WTC11 (cell line): ENCODE data around the gene RBM10.

Source experiments
- CREB1 ChIP-seq: sonication (generic); formaldehyde crosslinking; IDR thresholded peaks from 2 replicates; pipeline ENCODE4 v1.8.0; 2023; ENCODE audit warnings: mild to moderate bottlenecking, missing genetic modification reagents
- ETV6 ChIP-seq: sonication (generic); formaldehyde crosslinking; IDR thresholded peaks from 2 replicates; pipeline ENCODE4 v1.8.1; 2022; ENCODE audit warnings: mild to moderate bottlenecking, missing genetic modification reagents
- IRF2 ChIP-seq: sonication (generic); formaldehyde crosslinking; IDR thresholded peaks from 2 replicates; pipeline ENCODE4 v1.8.0; 2022; ENCODE audit warnings: low read depth, missing genetic modification reagents, borderline replicate concordance
- NR1H2 ChIP-seq: sonication (generic); formaldehyde crosslinking; IDR thresholded peaks from 2 replicates; pipeline ENCODE4 v1.9.0; 2021; ENCODE audit warnings: mild to moderate bottlenecking, moderate library complexity, missing genetic modification reagents
- NR3C1 ChIP-seq: sonication (generic); formaldehyde crosslinking; conservative IDR thresholded peaks from 2 replicates; pipeline ENCODE4 v1.8.1; 2023; ENCODE audit warnings: low read depth, mild to moderate bottlenecking, missing genetic modification reagents
- SP1 ChIP-seq: sonication (generic); formaldehyde crosslinking; conservative IDR thresholded peaks from 2 replicates; pipeline ENCODE4 v1.8.1; 2022; ENCODE audit warnings: missing genetic modification reagents
- ZNF423 ChIP-seq: fragments of 250-450 bp; sonication (Bioruptor Pico); IDR thresholded peaks from 2 replicates; pipeline ENCODE4 v2.1.2; 2022; ENCODE audit warnings: mild to moderate bottlenecking, moderate library complexity
- TF ChIP-seq, protein P1 (sequence below): fragments of 200-600 bp; IDR thresholded peaks from 2 replicates; pipeline ENCODE4 v1.8.0; 2022; ENCODE audit warnings: antibody characterized with exemption
- TF ChIP-seq, protein P2 (sequence below): sonication (generic); formaldehyde crosslinking; IDR thresholded peaks from 2 replicates; pipeline ENCODE4 v1.8.0; 2022; ENCODE audit warnings: mild to moderate bottlenecking, missing genetic modification reagents
- TF ChIP-seq, protein P3 (sequence below): sonication (generic); formaldehyde crosslinking; IDR thresholded peaks from 2 replicates; pipeline ENCODE4 v1.8.1; 2022; ENCODE audit warnings: low read depth, mild to moderate bottlenecking, moderate library complexity, missing genetic modification reagents, borderline replicate concordance
- TF ChIP-seq, protein P4 (sequence below): sonication (generic); formaldehyde crosslinking; IDR thresholded peaks from 2 replicates; pipeline ENCODE4 v1.8.1; 2023; ENCODE audit warnings: mild to moderate bottlenecking, missing genetic modification reagents

DNA sequence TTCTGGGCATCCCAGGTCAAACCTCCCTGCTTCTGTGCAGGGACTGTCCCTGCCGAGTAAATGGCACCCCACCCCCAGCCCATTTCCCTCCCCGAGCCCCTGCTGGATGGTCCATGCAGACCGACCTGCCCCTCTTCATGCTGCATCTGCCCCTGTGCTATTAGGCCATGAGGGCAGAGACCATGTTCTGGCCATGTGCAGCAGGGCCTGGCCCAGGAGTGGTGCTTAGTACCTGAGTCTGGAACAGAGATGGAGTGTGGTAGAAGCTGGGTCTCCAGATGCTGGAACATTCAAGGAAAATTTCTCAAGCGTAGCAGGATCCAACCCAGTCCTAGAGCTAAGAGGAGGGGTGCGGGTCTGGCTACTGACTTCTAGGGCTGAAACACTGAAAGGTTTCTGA is 33.3 kb downstream of the RBM10 start:
- TF ChIP-seq, protein P1, sequence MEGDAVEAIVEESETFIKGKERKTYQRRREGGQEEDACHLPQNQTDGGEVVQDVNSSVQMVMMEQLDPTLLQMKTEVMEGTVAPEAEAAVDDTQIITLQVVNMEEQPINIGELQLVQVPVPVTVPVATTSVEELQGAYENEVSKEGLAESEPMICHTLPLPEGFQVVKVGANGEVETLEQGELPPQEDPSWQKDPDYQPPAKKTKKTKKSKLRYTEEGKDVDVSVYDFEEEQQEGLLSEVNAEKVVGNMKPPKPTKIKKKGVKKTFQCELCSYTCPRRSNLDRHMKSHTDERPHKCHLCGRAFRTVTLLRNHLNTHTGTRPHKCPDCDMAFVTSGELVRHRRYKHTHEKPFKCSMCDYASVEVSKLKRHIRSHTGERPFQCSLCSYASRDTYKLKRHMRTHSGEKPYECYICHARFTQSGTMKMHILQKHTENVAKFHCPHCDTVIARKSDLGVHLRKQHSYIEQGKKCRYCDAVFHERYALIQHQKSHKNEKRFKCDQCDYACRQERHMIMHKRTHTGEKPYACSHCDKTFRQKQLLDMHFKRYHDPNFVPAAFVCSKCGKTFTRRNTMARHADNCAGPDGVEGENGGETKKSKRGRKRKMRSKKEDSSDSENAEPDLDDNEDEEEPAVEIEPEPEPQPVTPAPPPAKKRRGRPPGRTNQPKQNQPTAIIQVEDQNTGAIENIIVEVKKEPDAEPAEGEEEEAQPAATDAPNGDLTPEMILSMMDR = no peak
- no peak for TF ChIP-seq ETV6 (CRISPR knock-in tag)
- TF ChIP-seq, protein P2, sequence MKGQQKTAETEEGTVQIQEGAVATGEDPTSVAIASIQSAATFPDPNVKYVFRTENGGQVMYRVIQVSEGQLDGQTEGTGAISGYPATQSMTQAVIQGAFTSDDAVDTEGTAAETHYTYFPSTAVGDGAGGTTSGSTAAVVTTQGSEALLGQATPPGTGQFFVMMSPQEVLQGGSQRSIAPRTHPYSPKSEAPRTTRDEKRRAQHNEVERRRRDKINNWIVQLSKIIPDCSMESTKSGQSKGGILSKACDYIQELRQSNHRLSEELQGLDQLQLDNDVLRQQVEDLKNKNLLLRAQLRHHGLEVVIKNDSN (CRISPR knock-in tag) = no peak
- TF ChIP-seq, protein P3, sequence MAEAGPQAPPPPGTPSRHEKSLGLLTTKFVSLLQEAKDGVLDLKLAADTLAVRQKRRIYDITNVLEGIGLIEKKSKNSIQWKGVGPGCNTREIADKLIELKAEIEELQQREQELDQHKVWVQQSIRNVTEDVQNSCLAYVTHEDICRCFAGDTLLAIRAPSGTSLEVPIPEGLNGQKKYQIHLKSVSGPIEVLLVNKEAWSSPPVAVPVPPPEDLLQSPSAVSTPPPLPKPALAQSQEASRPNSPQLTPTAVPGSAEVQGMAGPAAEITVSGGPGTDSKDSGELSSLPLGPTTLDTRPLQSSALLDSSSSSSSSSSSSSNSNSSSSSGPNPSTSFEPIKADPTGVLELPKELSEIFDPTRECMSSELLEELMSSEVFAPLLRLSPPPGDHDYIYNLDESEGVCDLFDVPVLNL = no peak
- TF ChIP-seq ZNF423 (CRISPR knock-in tag) = no peak
- TF ChIP-seq CREB1 = no peak
- no peak for TF ChIP-seq SP1
- no peak for TF ChIP-seq NR3C1
- TF ChIP-seq NR1H2 (CRISPR knock-in tag) = no peak
- TF ChIP-seq IRF2 (CRISPR knock-in tag) = no peak
- TF ChIP-seq, protein P4, sequence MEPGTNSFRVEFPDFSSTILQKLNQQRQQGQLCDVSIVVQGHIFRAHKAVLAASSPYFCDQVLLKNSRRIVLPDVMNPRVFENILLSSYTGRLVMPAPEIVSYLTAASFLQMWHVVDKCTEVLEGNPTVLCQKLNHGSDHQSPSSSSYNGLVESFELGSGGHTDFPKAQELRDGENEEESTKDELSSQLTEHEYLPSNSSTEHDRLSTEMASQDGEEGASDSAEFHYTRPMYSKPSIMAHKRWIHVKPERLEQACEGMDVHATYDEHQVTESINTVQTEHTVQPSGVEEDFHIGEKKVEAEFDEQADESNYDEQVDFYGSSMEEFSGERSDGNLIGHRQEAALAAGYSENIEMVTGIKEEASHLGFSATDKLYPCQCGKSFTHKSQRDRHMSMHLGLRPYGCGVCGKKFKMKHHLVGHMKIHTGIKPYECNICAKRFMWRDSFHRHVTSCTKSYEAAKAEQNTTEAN (CRISPR knock-in tag) = no peak
